GM12891 (cell line): ENCODE data around the gene SUPT6H.

Experiments used
- POLR2A ChIP-seq: IDR thresholded peaks from 2 replicates; pipeline ENCODE4 v1.6.1; 2011; ENCODE audit warnings: low read depth, low read length, control low read depth
- POLR2AphosphoS5 ChIP-seq: IDR thresholded peaks from 2 replicates; pipeline ENCODE4 v1.6.1; 2011; ENCODE audit warnings: low read depth, low read length, control low read depth
- TAF1 ChIP-seq: IDR thresholded peaks from 2 replicates; pipeline ENCODE4 v1.6.1; 2011; ENCODE audit warnings: low read depth, low read length, control low read depth

GRCh38 chr17:28623696-28624095, 38.3 kb upstream of the SUPT6H start:
- TF ChIP-seq POLR2AphosphoS5 (no peak), POLR2A (no peak), TAF1 (no peak)
